Hematopoietic multipotent progenitor cell treated with erythropoietin and hydrocortisone succinate and interleukin-3 and kit ligand, for 8 days (in vitro differentiated cells): ENCODE measurements around the gene MPDZ.

Source experiments
- DNase-seq: peaks from one replicate; pipeline ENCODE4 v3.0.0-alpha.2; 2015

Gene MPDZ, protein sequence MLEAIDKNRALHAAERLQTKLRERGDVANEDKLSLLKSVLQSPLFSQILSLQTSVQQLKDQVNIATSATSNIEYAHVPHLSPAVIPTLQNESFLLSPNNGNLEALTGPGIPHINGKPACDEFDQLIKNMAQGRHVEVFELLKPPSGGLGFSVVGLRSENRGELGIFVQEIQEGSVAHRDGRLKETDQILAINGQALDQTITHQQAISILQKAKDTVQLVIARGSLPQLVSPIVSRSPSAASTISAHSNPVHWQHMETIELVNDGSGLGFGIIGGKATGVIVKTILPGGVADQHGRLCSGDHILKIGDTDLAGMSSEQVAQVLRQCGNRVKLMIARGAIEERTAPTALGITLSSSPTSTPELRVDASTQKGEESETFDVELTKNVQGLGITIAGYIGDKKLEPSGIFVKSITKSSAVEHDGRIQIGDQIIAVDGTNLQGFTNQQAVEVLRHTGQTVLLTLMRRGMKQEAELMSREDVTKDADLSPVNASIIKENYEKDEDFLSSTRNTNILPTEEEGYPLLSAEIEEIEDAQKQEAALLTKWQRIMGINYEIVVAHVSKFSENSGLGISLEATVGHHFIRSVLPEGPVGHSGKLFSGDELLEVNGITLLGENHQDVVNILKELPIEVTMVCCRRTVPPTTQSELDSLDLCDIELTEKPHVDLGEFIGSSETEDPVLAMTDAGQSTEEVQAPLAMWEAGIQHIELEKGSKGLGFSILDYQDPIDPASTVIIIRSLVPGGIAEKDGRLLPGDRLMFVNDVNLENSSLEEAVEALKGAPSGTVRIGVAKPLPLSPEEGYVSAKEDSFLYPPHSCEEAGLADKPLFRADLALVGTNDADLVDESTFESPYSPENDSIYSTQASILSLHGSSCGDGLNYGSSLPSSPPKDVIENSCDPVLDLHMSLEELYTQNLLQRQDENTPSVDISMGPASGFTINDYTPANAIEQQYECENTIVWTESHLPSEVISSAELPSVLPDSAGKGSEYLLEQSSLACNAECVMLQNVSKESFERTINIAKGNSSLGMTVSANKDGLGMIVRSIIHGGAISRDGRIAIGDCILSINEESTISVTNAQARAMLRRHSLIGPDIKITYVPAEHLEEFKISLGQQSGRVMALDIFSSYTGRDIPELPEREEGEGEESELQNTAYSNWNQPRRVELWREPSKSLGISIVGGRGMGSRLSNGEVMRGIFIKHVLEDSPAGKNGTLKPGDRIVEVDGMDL (N-terminal part only)

DNA sequence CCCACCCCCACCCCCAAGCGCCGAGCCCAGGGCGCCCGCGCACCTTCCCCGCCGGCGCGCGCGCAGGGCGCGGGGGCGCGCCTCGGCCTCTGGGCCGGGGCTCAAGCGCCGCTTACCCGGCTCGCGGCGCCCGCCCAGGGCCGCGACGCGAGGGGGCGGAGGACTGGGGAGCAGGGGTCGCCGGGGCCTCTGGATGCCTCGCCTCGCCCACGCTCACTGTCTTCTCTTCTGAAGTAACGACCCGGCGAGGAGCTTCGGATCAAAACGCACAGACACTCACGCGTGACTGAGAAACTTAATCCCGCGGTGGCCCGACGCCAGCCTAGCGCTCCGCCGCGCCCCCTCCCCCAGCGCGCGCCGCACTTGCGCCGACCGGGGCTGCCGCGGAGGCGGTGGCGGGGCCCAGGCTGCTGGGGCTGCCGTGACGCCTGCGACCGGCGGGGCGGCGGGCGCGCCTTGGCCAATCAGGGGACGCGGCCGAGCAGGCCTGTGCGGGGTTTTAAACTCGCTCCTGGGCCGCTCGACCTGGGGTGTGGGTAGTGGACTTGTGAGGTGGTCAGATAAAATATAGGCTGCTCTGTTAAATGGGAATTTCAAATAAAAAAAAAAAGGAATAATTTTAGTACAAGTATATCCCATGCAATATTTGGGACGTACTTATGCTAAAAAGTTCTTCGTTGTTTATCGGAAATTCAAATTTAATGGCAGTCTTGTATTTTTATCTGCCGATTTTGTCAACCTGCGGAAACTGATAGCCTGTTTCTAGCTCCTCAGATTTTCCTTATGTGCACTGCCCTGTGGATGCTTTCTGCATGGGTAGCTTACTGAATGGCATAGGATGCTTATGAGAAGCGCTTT lies at the start of gene MPDZ:
MPDZ (minus strand) TSS at position 409 of the 858 bp plus-strand sequence. CDS start 29,377 bp downstream, outside the sequence.
- DNase-seq, result peak; percentile 10

DNA sequence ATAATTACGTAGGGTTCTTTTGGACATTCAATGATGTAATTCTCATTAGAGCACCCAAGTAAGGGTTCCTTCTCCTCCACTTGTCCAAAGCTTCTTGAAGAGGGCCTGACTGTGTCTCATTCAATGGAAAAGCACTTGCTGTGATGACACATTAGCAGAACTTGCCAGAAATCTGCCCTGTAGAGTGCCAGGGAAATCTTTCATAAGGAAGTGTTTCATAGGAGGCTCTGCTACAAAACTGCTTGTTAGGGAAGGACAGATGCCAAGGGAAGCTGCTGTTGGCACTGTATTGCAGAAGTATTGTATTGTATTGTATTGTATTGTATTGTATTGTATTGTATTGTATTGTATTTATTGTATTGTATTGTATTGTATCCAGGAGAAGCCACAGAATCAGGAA lies 45.5 kb upstream of the MPDZ start:
- no peak for DNase-seq

DNA sequence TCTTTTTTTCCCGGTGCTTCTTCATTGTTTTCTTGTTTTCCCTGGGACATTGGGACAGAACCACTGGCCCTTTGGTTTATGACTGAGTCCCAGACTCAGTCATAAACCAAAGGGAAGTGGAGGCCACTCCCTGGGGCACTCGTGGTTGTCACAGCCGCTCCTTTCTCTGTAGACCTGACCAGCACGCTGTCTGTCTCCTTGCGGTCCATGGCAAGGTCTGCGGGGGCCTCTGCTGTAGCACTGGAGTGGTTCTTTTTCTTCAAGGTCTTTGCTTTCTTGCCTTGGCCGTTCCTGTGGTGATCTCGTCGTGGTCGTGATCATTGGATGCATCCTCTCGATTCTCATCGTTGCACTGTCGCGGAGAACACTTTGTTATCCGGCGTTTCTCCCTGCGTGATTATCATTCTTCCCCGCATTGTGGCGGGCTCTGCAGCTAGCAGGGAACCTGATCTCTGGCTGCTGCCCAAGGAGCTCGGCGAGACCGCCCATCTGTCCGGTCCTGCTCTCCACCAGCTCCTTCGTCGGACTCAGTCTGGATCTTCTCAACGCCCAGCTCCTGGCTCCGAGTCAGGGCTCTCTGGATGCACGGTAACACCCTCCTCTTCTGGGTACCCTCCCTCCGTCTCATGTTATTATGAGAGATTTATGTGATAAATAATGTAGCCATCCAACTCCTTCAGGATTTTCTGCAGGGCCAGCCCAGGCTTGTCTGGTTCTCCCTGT lies 43.5 kb upstream of the MPDZ start:
- DNase-seq, result no peak

DNA sequence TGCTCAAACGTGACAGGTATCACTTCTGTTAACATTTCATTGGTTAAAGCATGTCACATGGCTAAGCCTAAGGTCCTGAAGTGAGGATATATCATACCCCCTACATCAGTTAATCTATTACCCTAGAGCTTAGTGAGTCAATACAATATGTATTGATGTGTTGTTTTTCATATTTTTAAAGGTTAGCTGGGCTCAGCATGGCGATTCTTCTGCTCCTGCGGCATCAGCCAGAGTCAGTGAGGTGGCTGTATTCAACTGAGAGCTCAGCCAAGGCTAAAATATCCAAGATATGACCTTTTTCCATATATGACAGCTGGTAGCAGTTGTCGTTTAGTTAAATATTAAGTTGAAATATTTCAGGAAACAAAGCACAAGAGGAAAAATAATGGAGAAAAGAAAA lies 38.5 kb upstream of the MPDZ start:
- no peak for DNase-seq

DNA sequence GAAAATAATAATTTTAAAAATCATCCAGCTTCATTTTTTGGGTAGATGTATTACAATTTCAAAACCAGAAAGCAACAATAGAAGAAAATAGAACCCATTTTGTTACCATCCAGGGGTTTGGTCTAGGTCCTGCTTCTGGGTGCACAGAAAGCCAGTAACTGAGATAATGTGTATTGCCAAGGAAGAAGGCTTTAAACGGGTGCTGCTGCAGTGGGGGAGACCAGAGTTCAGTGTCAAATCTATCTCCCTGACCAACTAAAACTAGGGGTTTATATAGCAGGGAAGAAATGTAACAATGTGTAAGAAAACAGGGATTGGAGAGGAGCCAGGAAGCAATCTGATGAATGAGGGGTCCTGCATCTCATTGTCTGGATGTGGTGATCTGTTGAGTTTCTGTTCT lies 17.5 kb upstream of the MPDZ start:
- DNase-seq, result no peak

DNA sequence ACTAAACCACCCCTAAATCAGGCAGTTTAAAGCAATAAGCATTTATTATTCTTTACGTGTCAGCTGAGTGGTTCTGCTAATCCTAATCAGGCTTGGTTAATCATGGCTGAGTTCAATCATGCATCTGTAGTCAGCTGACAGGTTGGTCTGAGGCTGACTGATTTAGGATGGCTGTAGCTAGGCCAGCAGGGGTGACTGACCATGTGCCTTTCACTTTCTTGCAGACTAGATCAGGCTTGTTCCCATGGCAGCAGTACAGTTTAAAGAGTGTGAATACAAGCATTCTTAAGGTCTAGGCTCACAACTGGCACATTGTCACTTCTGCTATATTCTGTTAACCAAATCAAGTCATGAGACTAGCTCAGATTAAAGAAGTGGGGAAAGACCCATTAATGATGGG lies 16.1 kb upstream of the MPDZ start:
- DNase-seq, result no peak

DNA sequence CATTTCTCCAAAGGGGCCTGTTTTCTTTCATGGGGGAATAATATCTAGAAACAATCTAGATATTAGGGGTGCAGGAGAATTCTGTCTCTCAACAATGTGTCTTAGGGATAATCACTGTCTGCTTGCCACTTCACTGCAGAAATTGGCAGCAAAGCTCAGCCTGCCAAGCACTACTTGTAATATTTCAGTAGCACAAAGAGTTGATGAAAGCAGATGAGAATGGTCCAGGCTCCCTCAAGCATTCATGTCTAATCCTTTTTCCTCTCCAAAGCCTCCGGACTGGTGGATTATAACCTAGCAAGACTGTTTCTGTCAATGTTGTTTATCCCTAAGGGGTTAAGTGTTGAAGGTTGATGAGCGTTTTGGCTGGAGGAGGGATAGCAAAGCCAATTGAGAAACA lies 13.3 kb upstream of the MPDZ start:
- DNase-seq, result no peak

DNA sequence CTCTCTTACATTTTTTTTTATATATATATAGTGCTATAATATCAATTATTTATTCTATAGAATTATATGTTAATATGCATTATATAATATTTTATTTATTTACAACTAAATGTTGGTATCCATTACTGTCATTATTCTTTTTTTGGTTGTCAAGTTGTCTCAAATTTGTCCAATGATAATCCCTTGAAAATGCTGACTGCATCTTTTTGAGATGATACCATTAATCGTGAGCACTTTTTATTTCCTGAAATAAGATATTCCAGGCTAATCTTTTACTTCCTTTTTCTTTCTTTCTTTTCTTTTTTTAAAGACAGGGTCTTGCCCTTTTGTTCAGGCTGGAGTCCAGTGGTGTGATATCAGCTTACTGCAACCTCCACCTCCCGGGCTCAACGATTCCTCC lies 12.7 kb upstream of the MPDZ start:
- no peak for DNase-seq

DNA sequence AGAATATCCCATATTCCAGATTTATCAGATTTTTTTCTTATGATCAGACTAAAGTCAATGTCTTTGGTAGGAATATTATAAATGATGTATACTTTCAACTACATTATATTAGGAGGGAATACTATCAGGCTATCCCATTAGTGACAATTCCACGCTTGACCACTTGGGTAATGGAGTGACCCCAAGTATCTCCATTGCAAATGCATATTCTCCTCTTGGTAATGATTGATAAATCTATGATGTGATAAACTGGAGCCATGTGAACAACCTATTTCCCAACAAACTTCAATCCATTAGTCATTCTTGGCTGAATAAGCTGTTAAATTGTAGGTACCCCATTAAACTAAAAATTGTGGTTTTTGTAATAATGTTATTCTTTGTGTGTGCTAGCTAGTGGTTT lies 12.2 kb upstream of the MPDZ start:
- no peak for DNase-seq

DNA sequence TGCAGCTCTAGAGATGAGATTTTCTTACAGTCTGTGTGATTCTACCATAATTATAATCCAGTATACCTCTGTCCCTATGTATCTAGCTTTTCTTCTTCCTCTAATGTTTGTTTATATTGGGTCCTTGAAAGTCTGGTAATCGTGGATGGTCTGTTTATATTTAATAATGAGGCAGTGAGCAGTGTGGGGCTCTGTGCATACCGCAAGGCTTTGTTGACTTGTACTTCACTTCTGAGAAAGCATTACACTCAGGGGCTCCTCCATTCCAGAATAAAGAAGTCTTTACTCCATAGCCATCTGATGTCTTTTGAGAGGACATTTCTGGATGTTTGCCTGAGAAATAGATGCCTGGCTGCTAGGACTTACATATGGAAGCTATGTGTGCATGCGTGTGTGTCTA lies 4.5 kb upstream of the MPDZ start:
- DNase-seq, result no peak

DNA sequence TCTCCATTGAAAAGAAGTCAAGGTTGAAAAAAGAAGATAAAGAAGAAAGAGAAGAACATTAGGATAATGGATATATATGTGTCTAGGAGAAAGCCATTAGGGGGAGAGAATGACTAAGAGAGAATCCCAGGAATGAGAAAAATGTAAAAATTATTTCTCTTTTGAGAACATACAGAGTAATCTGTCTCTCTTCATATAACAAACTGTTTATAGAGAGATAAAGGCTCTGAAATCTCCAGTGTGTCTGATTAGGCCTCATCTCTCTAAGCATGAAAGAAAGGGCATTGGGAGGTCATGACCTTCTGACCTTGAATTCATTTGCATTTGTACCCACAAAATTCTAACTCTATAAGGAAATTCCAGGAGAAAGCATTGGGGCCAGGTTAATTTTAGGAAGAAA lies 3.5 kb upstream of the MPDZ start:
- DNase-seq, result no peak

DNA sequence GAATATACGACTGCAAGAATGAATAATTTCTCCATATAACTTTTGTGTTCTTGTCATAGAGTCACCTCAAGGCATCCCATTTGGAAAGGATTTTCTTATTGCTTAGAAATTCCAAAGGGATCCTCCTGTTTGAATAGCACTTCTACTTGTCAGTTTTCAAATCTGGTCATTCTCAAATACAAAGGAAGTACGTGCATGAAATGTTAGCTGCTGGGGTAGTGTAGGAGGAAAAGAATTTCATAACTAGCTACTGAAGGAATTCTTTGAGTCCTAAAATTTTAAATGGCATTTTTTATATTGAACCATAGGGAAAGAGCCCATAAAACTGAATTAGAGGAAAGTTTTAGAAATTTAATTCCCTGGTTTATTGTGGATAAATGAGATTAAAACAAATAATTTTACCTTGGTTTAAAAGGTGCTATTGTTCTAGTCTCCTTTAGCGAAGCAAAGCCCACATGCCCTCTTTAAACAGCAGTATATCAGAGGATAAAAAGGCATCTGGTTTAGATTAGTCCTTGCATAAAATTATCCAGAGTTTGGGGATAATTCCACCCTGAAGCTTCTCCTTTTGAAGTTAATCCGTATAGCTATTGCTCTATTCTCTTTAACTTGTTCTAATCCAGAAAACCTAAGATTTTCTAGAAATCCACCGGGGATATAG lies 2.0 kb upstream of the MPDZ start:
- no peak for DNase-seq

DNA sequence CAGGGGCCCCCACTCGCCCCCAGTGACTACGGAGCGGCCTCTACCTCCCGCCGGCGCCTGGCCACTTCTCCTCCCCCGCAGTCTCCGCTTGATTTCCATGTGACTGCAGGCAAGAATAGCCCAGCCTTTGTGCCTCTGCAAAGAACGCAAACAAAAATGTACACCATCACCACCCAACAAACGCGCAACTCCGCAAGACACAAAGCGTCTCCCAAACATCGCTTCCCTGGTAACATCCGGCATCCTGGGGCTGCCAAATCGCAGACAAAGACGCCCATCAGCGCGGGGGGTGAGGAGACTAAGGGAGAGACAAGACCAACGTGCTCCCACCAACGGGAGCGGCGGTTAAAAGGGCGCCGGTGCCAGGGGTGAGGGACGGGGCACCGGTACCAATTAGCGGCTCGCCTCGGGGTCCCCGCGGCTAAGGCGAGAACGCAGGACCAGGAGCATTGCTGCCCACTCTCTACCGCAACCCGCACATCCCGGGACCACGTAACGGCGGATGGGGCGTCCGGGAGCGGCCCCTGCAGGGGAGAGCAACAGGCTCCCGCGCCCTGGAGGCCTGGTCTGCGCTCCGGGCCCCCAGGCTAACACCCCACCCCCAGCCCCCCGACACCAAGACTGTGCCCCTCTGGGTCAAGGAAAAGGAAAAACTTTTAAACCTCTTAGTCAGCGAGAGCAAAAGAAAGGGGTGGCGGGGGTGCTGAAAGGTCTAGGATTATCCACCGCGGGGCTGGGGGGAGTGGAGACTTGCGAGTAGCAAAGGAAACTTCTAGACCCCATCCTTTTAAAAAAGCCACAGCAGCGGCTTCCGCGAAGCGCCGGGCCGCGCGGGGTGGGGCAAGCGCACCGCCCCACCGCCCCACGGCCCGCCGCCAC lies 885 bp downstream of the MPDZ start:
- DNase-seq, result peak; percentile 24

DNA sequence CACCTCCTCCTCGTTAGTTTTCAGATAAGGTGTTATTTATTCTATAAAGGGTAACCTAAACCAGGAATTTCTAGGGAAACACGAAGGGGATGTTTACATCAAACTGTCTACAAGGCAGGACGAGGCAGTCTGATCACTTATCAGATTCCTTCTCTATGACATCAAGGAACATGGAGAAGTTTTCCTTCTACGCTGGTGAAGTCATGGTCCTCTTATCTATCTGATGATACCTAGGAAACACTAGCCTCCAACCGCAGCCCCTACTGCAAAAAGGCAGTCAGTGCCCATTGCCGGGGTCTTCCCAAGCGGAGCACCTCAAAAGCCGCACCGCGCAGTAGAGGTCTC lies 1.5 kb downstream of the MPDZ start:
- DNase-seq, result no peak

DNA sequence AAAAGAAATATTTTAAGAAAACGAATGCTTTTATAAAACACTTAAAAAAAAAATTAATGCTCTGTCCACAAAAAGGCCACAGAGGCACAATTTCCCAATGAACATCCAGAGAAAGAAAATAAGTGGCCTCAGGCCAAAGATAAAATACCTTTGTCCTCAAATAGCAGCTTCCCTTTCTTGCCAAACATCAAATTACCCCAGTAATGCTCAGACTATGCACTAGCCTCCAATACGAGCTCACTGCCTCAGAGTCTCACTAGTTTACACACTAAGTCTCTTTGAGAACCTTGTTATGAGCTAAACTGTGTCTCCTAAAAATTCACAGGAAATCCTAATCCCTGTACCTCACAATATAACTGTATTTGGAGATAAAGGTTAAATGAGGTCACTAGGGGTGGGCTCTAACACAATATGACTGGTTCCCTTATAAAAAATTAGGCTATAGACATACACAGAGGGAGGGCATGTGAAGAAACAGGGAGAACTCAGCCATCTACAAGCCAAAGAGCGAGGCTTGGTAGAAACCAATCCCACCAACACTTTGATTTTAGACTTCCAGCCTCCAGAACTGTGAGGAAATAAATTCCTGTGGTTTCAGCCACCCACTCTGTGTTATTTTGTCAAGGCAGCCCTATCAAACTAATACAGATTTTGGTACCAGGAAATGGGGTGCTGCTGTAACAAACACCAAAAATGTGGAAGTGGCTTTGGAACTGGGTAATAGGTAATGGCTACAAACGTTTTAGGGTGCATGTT lies 4.4 kb downstream of the MPDZ start:
- no peak for DNase-seq

DNA sequence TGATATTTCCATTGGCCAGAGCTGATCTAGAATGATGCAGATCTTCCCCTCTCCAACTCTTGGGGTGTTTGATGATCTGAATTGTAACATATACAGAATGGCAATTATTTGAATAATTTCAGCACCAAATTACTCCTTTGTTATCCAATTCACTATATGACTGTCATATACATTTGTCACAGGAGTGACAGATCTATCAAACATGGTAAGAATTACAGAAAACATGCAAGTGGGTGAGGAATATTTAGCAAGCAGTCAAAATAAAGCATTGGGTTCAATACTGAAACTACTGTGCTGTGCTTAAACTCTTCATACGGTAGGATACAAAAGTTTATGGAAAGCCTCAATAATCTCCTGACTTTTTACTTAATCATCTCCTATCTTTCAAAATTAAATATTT lies 8.8 kb downstream of the MPDZ start:
- DNase-seq, result no peak

DNA sequence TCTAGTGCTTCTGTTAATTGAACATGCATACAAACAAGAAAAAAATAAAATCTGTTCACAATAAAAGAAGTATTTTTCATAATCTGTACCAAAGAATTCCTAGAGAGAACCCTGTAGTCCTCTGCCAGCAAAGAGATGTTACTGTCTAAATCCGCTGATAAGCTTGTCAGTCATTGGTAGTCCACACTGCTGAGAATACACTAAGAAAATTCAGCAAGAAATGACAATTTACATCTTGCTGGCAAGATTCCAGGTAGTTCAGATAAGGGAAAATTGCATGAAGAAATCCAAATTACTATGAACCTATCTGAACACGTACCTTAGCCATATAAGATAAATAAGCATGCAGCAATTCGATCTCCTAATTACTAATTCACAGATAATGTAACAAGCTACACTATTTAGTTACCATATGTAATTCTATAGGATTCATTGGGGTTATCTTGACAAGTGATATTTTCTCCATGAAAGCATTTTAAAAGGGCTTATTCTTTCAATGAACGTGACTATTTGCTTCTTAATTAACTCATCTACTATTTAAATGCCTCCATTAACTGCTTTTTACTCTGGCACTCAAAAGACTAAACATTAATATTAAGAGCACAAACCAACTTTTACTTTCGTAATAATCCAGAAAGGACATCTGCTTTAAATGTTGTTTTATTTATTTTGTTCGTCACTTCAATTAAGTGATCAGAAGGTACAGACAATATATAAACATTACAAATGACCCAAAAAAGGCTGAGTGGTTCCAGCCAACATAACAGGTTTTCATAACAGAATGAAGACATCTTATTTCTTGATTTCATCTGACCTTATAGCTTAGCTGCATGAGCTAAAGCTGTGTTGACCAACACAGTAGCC lies 9.7 kb downstream of the MPDZ start:
- no peak for DNase-seq

DNA sequence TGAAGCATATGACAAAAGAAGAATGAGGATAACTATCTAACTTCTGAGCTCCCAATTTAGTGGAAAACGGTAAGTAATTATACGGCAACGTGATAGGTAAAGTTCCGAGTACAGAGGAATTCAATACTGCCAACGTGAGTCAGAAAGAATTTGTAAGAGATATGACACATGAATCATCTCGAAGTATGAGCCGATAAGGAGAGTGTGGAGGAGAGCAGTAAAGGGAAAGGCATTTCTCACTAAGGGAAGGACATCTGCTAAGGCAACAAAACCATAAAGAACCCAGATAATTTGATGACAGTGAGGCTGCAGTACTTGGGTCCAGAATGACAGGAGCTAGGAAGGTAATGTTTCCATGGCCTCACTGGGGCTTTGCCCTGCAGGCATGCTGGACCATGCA lies 11.0 kb downstream of the MPDZ start:
- no peak for DNase-seq
